OCI-M2 (cell line): Measurements from ENCODE around the gene OLIG1.

Experiments used
- DNase-seq: peaks from one replicate; lab custom pipeline; 2025; ENCODE audit not compliant: unreplicated experiment; lab: John Stamatoyannopoulos, UW

OLIG1 gene

GRCh38 chr21:33069994-33070743 lies at the start of gene OLIG1:
Gene OLIG1 (plus strand): TSS chr21:33070141. CDS start chr21:33070247, 106 bp downstream.
- no peak for DNase-seq

DNA sequence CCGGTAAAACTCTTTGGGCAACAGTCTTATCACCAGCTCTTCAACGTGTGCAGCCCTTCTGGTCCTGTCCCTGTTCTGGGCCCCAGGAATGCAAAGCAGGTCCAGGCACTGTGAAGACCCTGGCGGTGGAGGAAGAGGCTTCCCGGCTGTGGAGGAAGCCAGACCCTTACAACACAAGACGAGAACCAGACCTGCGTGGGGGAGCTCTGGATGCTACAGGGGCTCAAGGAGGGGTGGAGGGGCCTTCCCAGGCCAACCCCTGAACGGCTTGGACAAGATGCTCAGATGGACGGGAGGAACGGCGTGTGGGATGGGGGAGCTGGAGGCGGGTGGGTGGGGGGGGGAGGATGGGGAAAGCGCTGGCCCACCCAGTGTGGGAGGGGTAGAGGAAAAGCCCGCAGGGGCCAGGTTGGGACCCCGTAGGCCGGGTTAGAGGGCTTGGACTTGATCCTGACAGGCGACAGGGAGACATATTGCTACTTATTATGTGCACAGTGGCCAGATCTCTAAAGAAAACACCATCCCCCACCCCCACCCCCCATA lies 49.3 kb upstream of the OLIG1 start:
- DNase-seq = no peak

- DNase-seq = no peak
These were observed 48.8 kb upstream of the OLIG1 start for GRCh38 chr21:33021150-33021549.

DNA sequence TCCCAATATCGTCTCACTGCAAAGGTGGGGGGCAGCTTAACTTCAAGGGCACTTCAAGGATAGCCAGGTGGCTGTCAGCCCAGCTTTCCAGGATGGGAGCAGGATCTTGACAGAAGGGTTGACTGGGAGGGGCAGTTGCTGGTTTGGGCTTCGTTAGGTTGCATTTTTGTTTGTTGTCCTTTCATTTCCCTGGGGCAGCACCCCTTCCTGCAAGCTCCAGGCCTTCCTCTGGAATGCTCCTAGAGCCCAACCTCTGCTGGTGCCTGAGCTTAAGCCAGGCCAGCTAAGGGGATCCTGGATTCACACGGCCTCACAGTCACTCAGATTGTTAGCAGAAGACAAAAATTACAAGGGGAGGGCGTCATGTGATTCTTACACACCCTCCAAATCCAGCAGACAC lies 48.3 kb upstream of the OLIG1 start:
- no peak for DNase-seq

- DNase-seq = no peak
These were observed 47.5 kb upstream of the OLIG1 start for GRCh38 chr21:33022489-33022827.

- DNase-seq = no peak
These were observed 46.9 kb upstream of the OLIG1 start for GRCh38 chr21:33022828-33023573.

- no peak for DNase-seq
These were observed 46.3 kb upstream of the OLIG1 start for GRCh38 chr21:33023574-33024200.

DNA sequence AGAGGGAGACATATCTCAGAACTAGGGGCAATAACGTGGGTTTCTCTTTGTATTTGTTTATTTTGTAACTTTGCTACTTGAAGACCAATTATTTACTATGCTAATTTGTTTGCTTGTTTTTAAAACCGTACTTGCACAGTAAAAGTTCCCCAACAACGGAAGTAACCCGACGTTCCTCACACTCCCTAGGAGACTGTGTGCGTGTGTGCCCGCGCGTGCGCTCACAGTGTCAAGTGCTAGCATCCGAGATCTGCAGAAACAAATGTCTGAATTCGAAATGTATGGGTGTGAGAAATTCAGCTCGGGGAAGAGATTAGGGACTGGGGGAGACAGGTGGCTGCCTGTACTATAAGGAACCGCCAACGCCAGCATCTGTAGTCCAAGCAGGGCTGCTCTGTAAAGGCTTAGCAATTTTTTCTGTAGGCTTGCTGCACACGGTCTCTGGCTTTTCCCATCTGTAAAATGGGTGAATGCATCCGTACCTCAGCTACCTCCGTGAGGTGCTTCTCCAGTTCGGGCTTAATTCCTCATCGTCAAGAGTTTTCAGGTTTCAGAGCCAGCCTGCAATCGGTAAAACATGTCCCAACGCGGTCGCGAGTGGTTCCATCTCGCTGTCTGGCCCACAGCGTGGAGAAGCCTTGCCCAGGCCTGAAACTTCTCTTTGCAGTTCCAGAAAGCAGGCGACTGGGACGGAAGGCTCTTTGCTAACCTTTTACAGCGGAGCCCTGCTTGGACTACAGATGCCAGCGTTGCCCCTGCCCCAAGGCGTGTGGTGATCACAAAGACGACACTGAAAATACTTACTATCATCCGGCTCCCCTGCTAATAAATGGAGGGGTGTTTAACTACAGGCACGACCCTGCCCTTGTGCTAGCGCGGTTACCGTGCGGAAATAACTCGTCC lies 45.5 kb upstream of the OLIG1 start:
- DNase-seq = no peak

DNA sequence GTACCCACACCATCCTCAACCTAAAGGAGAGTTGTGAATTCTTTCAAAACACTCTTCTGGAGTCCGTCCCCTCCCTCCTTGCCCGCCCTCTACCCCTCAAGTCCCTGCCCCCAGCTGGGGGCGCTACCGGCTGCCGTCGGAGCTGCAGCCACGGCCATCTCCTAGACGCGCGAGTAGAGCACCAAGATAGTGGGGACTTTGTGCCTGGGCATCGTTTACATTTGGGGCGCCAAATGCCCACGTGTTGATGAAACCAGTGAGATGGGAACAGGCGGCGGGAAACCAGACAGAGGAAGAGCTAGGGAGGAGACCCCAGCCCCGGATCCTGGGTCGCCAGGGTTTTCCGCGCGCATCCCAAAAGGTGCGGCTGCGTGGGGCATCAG lies 44.8 kb upstream of the OLIG1 start:
- no peak for DNase-seq

DNA sequence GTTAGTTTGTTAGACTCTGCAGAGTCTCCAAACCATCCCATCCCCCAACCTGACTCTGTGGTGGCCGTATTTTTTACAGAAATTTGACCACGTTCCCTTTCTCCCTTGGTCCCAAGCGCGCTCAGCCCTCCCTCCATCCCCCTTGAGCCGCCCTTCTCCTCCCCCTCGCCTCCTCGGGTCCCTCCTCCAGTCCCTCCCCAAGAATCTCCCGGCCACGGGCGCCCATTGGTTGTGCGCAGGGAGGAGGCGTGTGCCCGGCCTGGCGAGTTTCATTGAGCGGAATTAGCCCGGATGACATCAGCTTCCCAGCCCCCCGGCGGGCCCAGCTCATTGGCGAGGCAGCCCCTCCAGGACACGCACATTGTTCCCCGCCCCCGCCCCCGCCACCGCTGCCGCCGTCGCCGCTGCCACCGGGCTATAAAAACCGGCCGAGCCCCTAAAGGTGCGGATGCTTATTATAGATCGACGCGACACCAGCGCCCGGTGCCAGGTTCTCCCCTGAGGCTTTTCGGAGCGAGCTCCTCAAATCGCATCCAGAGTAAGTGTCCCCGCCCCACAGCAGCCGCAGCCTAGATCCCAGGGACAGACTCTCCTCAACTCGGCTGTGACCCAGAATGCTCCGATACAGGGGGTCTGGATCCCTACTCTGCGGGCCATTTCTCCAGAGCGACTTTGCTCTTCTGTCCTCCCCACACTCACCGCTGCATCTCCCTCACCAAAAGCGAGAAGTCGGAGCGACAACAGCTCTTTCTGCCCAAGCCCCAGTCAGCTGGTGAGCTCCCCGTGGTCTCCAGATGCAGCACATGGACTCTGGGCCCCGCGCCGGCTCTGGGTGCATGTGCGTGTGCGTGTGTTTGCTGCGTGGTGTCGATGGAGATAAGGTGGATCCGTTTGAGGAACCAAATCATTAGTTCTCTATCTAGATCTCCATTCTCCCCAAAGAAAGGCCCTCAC lies 44.2 kb upstream of the OLIG1 start, which contains the start of gene OLIG2:
Gene OLIG2 (plus strand): TSS at position 447 of the 954 bp plus-strand sequence. CDS start 928 bp downstream, outside the sequence.
- DNase-seq = no peak

DNA sequence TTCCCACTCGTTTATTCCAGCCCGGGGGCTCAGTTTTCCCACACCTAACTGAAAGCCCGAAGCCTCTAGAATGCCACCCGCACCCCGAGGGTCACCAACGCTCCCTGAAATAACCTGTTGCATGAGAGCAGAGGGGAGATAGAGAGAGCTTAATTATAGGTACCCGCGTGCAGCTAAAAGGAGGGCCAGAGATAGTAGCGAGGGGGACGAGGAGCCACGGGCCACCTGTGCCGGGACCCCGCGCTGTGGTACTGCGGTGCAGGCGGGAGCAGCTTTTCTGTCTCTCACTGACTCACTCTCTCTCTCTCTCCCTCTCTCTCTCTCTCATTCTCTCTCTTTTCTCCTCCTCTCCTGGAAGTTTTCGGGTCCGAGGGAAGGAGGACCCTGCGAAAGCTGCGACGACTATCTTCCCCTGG lies 43.5 kb upstream of the OLIG1 start:
- DNase-seq = no peak

GRCh38 chr21:33026878-33027400 lies 43.0 kb upstream of the OLIG1 start:
- no peak for DNase-seq

DNA sequence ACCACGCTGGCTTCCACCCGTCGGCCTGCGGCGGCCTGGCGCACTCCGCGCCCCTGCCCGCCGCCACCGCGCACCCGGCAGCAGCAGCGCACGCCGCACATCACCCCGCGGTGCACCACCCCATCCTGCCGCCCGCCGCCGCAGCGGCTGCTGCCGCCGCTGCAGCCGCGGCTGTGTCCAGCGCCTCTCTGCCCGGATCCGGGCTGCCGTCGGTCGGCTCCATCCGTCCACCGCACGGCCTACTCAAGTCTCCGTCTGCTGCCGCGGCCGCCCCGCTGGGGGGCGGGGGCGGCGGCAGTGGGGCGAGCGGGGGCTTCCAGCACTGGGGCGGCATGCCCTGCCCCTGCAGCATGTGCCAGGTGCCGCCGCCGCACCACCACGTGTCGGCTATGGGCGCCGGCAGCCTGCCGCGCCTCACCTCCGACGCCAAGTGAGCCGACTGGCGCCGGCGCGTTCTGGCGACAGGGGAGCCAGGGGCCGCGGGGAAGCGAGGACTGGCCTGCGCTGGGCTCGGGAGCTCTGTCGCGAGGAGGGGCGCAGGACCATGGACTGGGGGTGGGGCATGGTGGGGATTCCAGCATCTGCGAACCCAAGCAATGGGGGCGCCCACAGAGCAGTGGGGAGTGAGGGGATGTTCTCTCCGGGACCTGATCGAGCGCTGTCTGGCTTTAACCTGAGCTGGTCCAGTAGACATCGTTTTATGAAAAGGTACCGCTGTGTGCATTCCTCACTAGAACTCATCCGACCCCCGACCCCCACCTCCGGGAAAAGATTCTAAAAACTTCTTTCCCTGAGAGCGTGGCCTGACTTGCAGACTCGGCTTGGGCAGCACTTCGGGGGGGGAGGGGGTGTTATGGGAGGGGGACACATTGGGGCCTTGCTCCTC lies 42.3 kb upstream of the OLIG1 start:
- DNase-seq = no peak

DNA sequence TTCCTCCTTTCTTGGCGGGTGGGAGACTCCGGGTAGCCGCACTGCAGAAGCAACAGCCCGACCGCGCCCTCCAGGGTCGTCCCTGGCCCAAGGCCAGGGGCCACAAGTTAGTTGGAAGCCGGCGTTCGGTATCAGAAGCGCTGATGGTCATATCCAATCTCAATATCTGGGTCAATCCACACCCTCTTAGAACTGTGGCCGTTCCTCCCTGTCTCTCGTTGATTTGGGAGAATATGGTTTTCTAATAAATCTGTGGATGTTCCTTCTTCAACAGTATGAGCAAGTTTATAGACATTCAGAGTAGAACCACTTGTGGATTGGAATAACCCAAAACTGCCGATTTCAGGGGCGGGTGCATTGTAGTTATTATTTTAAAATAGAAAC lies 41.7 kb upstream of the OLIG1 start:
- no peak for DNase-seq

- DNase-seq = no peak
These were observed 41.1 kb upstream of the OLIG1 start for GRCh38 chr21:33028773-33029384.

- no peak for DNase-seq
These were observed 40.5 kb upstream of the OLIG1 start for GRCh38 chr21:33029385-33029921.

DNA sequence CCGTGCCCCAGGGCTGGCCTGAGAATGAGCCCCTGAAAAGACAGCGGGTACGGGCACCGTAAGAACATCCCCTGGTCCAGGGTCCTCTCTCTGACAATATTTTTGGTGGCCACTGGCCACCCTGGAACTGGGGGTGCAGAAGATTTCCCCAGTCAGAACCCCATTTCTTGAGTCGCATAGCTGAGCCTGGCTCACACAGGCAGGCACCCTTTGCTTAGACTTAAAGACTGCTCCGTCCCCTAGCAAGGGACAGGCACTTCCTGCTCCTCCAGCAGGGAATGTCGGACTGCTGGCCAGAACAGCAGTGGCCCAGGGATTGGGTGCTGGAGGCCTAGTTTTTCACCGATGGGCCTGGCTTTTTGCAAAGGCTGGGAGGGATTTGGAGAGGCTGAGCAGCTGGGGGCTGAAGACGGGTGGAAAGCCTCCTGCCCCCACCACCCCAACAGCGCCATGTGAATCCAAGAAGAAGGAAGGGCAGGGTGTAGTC lies 39.9 kb upstream of the OLIG1 start:
- no peak for DNase-seq

DNA sequence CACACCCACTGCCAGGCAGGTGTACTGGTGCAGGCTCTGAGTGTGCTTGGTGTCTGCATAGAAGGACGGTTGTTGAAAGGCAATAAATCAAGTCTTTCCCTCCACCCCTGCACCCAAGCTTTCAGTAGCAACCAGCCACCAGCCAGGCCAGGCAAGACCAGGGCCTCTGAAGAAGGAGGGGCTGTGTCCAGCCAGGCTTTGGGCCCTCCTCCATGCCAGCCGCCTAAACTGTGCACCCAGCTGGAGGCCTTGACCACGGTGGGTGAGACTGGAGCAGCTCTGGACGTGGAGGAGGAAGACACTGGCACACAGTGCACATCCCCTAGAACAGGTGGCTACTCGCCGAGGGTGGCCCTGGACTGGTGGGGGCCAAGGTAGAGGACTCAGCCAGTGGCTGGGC lies 39.3 kb upstream of the OLIG1 start:
- DNase-seq = no peak
